ENCODE results near the gene TMEM214.

Gene TMEM214

GRCh38 chr2:27053321-27053720 lies 20.6 kb downstream of the TMEM214 start:
- no peaks in the 10 kb centered on the region for H3K9me3 ChIP-seq (ENCODE audit: low read length)
- H3K4me3 ChIP-seq (ENCODE audit: low read length) = no peak overlapping the region
- H3K4me1 ChIP-seq (ENCODE audit: insufficient read depth, low read length) = peaks cover 16% of the 10 kb centered on the region
- H2AFZ ChIP-seq (ENCODE audit: low read depth, low read length) = no peak overlapping the region
- H3K36me3 ChIP-seq (ENCODE audit: insufficient read depth, low read length) = peaks cover 48% of the 10 kb centered on the region
- no peaks in the 10 kb centered on the region for H3K27me3 ChIP-seq (ENCODE audit: insufficient read depth, low read length)

GRCh38 chr2:27053776-27054175 lies 21.0 kb downstream of the TMEM214 start:
- H3K36me3 ChIP-seq (ENCODE audit: insufficient read depth, low read length) = peaks cover 52% of the 10 kb centered on the region
- H3K4me3 ChIP-seq (ENCODE audit: low read length) = no peak overlapping the region
- H3K27me3 ChIP-seq (ENCODE audit: insufficient read depth, low read length) = no peaks in the 10 kb centered on the region
- no peaks in the 10 kb centered on the region for H3K9me3 ChIP-seq (ENCODE audit: low read length)
- no peak overlapping the region for H2AFZ ChIP-seq (ENCODE audit: low read depth, low read length)
- peaks cover 16% of the 10 kb centered on the region for H3K4me1 ChIP-seq (ENCODE audit: insufficient read depth, low read length)

- H3K36me3 ChIP-seq (ENCODE audit: insufficient read depth, low read length) = peaks cover 57% of the 10 kb centered on the region
- H3K4me1 ChIP-seq (ENCODE audit: insufficient read depth, low read length) = peaks cover 10% of the 10 kb centered on the region
- no peak overlapping the region for H2AFZ ChIP-seq (ENCODE audit: low read depth, low read length)
- H3K27me3 ChIP-seq (ENCODE audit: insufficient read depth, low read length) = no peaks in the 10 kb centered on the region
- no peak overlapping the region for H3K4me3 ChIP-seq (ENCODE audit: low read length)
- no peaks in the 10 kb centered on the region for H3K9me3 ChIP-seq (ENCODE audit: low read length)
These were observed 22.0 kb downstream of the TMEM214 start for GRCh38 chr2:27054721-27055120.

GRCh38 chr2:27057184-27057583 lies 24.4 kb downstream of the TMEM214 start:
- Histone ChIP-seq H3K27me3 (ENCODE audit: insufficient read depth, low read length) (no peaks in the 10 kb centered on the region), H3K4me3 (ENCODE audit: low read length) (no peak overlapping the region), H2AFZ (ENCODE audit: low read depth, low read length) (no peak overlapping the region), H3K4me1 (ENCODE audit: insufficient read depth, low read length) (peaks cover 6% of the 10 kb centered on the region), H3K9me3 (ENCODE audit: low read length) (no peaks in the 10 kb centered on the region), H3K36me3 (ENCODE audit: insufficient read depth, low read length) (peaks cover 62% of the 10 kb centered on the region)

- Histone ChIP-seq H3K27me3 (ENCODE audit: insufficient read depth, low read length) (no peaks in the 10 kb centered on the region), H3K9me3 (ENCODE audit: low read length) (no peaks in the 10 kb centered on the region), H3K4me3 (ENCODE audit: low read length) (no peak overlapping the region), H3K36me3 (ENCODE audit: insufficient read depth, low read length) (peaks cover 68% of the 10 kb centered on the region), H2AFZ (ENCODE audit: low read depth, low read length) (no peak overlapping the region), H3K4me1 (ENCODE audit: insufficient read depth, low read length) (no peaks in the 10 kb centered on the region)
These were observed 25.4 kb downstream of the TMEM214 start for GRCh38 chr2:27058210-27058609.

- H2AFZ ChIP-seq (ENCODE audit: low read depth, low read length) = no peak overlapping the region
- H3K27me3 ChIP-seq (ENCODE audit: insufficient read depth, low read length) = no peaks in the 10 kb centered on the region
- H3K36me3 ChIP-seq (ENCODE audit: insufficient read depth, low read length) = peaks cover 60% of the 10 kb centered on the region
- no peak overlapping the region for H3K4me3 ChIP-seq (ENCODE audit: low read length)
- no peaks in the 10 kb centered on the region for H3K4me1 ChIP-seq (ENCODE audit: insufficient read depth, low read length)
- H3K9me3 ChIP-seq (ENCODE audit: low read length) = no peaks in the 10 kb centered on the region
These were observed 26.5 kb downstream of the TMEM214 start for GRCh38 chr2:27059141-27059820.

GRCh38 chr2:27060323-27060722 lies 27.6 kb downstream of the TMEM214 start:
- H3K27me3 ChIP-seq (ENCODE audit: insufficient read depth, low read length) = no peaks in the 10 kb centered on the region
- H3K36me3 ChIP-seq (ENCODE audit: insufficient read depth, low read length) = peaks cover 54% of the 10 kb centered on the region
- H3K9me3 ChIP-seq (ENCODE audit: low read length) = no peaks in the 10 kb centered on the region
- no peak overlapping the region for H2AFZ ChIP-seq (ENCODE audit: low read depth, low read length)
- no peak overlapping the region for H3K4me3 ChIP-seq (ENCODE audit: low read length)
- H3K4me1 ChIP-seq (ENCODE audit: insufficient read depth, low read length) = no peaks in the 10 kb centered on the region

GRCh38 chr2:27065128-27065527 lies 32.4 kb downstream of the TMEM214 start:
- no peaks in the 10 kb centered on the region for H3K27me3 ChIP-seq (ENCODE audit: insufficient read depth, low read length)
- H3K4me3 ChIP-seq (ENCODE audit: low read length) = no peak overlapping the region
- H3K9me3 ChIP-seq (ENCODE audit: low read length) = no peaks in the 10 kb centered on the region
- peaks cover 62% of the 10 kb centered on the region for H3K36me3 ChIP-seq (ENCODE audit: insufficient read depth, low read length)
- H3K4me1 ChIP-seq (ENCODE audit: insufficient read depth, low read length) = peaks cover 7% of the 10 kb centered on the region
- no peak overlapping the region for H2AFZ ChIP-seq (ENCODE audit: low read depth, low read length)

- Histone ChIP-seq H3K27me3 (ENCODE audit: insufficient read depth, low read length) (no peaks in the 10 kb centered on the region), H3K4me1 (ENCODE audit: insufficient read depth, low read length) (peaks cover 20% of the 10 kb centered on the region), H2AFZ (ENCODE audit: low read depth, low read length) (no peak overlapping the region), H3K36me3 (ENCODE audit: insufficient read depth, low read length) (peaks cover 60% of the 10 kb centered on the region), H3K4me3 (ENCODE audit: low read length) (no peak overlapping the region), H3K9me3 (ENCODE audit: low read length) (no peaks in the 10 kb centered on the region)
These were observed 34.6 kb downstream of the TMEM214 start for GRCh38 chr2:27067385-27067784.

GRCh38 chr2:27069436-27069835 lies 36.7 kb downstream of the TMEM214 start:
- no peaks in the 10 kb centered on the region for H3K27me3 ChIP-seq (ENCODE audit: insufficient read depth, low read length)
- H2AFZ ChIP-seq (ENCODE audit: low read depth, low read length) = no peak overlapping the region
- no peak overlapping the region for H3K4me3 ChIP-seq (ENCODE audit: low read length)
- H3K36me3 ChIP-seq (ENCODE audit: insufficient read depth, low read length) = peaks cover 50% of the 10 kb centered on the region
- no peaks in the 10 kb centered on the region for H3K9me3 ChIP-seq (ENCODE audit: low read length)
- peaks cover 25% of the 10 kb centered on the region for H3K4me1 ChIP-seq (ENCODE audit: insufficient read depth, low read length)

- H3K9me3 ChIP-seq (ENCODE audit: low read length) = no peaks in the 10 kb centered on the region
- H2AFZ ChIP-seq (ENCODE audit: low read depth, low read length) = no peak overlapping the region
- peaks cover 25% of the 10 kb centered on the region for H3K4me1 ChIP-seq (ENCODE audit: insufficient read depth, low read length)
- no peaks in the 10 kb centered on the region for H3K27me3 ChIP-seq (ENCODE audit: insufficient read depth, low read length)
- H3K36me3 ChIP-seq (ENCODE audit: insufficient read depth, low read length) = peaks cover 49% of the 10 kb centered on the region
- peak overlapping the region; percentile 92 for H3K4me3 ChIP-seq (ENCODE audit: low read length)
These were observed 37.3 kb downstream of the TMEM214 start for GRCh38 chr2:27069961-27070618.

GRCh38 chr2:27070653-27071276 lies 38.0 kb downstream of the TMEM214 start:
- Histone ChIP-seq H3K4me1 (ENCODE audit: insufficient read depth, low read length) (peaks cover 25% of the 10 kb centered on the region), H3K9me3 (ENCODE audit: low read length) (no peaks in the 10 kb centered on the region), H2AFZ (ENCODE audit: low read depth, low read length) (no peak overlapping the region), H3K4me3 (ENCODE audit: low read length) (peak overlapping the region; percentile 92), H3K36me3 (ENCODE audit: insufficient read depth, low read length) (peaks cover 42% of the 10 kb centered on the region), H3K27me3 (ENCODE audit: insufficient read depth, low read length) (no peaks in the 10 kb centered on the region)

- peaks cover 31% of the 10 kb centered on the region for H3K4me1 ChIP-seq (ENCODE audit: insufficient read depth, low read length)
- H3K9me3 ChIP-seq (ENCODE audit: low read length) = no peaks in the 10 kb centered on the region
- H3K36me3 ChIP-seq (ENCODE audit: insufficient read depth, low read length) = peaks cover 36% of the 10 kb centered on the region
- H2AFZ ChIP-seq (ENCODE audit: low read depth, low read length) = peak within 1 kb of the TSS; percentile 76
- peak within 1 kb of the TSS; percentile 92 for H3K4me3 ChIP-seq (ENCODE audit: low read length)
- H3K27me3 ChIP-seq (ENCODE audit: insufficient read depth, low read length) = no peaks in the 10 kb centered on the region
These were observed 38.7 kb downstream of the TMEM214 start, which contains the start of gene OST4 for GRCh38 chr2:27071277-27071989. Gene OST4 (minus strand): TSS chr2:27071654.

Measured in neuron (in vitro differentiated cells).